DMS114 treated with DMSO at 0.1 percent for 48 hours (cell line): ENCODE results near the gene DHX38.

Source experiments
- DNase-seq: peaks from one replicate; lab custom pipeline; 2025; ENCODE audit not compliant: unreplicated experiment; lab: John Stamatoyannopoulos, UW

Gene DHX38

GRCh38 chr16:72083778-72084404 lies 9.8 kb upstream of the DHX38 start:
- DNase-seq: no peak

GRCh38 chr16:72084445-72084844 lies 9.2 kb upstream of the DHX38 start:
- no peak for DNase-seq

DNA sequence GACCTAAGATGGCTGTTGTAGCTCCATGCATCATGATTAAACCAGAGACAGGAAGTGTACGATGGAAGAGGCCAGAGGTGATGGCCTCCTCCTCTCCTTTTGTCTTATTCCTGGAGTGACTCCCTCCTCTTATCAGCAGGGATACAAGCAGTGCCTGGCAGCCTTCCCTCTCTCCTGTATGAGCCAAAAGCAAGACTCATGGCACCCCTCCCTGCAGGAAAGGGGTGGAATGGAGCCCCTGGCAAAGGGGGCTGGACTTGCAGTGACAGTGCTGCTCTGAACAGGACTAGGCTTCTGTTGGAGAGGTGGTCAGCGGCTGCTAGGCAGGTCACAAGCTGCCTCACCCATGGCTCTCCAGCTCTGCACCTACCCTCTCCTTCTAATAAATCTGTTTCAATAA lies 8.6 kb upstream of the DHX38 start:
- DNase-seq: no peak

GRCh38 chr16:72091217-72091616 lies 2.4 kb upstream of the DHX38 start:
- no peak for DNase-seq

DNA sequence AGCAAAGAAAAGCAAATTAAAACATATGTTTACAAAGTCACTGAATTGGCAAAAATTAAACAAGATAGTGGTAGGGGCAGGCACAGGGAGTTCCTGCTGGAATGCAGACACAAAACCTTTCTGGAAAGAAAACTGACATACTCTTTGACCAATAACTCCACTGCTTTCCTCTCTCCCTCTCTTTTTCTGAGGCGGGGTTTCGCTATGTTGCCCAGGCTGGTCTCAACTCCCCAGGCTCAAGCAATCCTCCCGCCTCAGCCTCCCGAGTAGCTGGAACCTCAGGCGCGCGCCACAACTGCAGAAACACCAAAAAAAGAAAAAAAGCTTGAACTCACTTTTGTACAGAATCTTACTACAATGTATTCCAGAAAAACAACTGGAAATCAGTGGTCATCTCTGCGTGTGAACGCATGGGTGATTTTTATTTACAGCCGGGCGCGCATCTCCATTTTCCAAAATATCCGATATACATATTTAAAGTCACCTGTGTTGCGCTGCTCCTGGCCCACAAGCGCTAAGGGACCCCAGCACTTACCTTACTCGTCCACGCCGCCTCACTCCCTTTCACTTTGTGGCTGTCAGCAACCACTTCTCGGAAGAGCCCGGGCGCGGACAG lies 707 bp upstream of the DHX38 start:
- peak; percentile 63 for DNase-seq

DNA sequence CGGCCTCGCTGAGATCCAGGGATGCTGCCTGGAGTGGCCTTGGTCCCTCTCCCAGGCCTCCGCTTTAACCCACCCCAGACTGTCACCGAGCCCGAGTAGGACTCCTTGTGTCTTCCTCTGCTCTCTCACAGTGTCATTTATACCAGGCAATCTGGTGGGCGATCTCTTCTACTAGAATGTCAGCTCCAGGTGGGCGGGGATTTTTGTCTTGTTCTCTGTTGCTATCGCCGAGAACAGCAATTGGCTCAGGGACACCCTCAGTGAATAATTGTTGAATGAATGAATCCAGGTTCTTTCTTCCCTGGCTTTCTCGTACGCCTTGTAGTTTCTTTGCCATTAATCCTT lies 591 bp downstream of the DHX38 start:
- DNase-seq: no peak

GRCh38 chr16:72098936-72099335 lies 5.3 kb downstream of the DHX38 start:
- DNase-seq: no peak

DNA sequence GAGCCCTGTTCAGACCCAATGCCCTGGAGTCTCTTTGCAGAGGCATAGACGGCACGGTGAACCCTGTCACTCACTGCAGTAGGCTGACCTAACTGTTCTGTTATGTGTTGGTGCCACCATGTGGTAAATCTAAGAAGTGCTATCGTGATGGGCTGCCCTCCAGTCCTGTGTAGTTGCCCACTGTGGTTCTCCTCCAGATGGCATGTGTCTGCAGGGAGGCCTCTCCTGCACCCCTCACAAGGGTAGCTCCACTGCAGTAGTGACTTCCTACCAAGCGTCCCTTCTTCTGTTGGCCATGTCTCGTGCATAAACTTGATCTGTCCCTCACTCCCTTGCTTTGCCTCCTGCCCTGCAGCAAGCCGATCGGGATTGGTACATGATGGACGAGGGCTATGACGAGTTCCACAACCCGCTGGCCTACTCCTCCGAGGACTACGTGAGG lies 5.8 kb downstream of the DHX38 start:
- peak; percentile 71 for DNase-seq

DNA sequence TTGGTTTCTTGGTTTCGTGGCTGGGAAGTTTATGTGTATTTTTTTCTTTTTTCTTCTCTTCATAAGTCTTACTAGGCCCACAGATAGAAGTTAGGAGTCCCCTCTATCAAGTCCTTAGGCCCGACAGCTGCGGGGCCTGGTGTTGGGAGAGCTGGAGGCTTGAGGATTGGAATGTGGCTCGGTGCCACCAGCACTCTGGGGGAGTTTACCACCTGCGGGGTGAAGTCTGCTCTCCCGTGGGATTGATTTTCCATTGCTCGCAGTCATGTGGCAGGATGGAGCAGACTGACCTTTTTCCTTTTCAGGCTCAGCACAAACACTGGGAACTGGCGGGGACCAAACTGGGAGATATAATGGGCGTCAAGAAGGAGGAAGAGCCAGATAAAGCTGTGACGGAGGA lies 7.5 kb downstream of the DHX38 start:
- no peak for DNase-seq

DNA sequence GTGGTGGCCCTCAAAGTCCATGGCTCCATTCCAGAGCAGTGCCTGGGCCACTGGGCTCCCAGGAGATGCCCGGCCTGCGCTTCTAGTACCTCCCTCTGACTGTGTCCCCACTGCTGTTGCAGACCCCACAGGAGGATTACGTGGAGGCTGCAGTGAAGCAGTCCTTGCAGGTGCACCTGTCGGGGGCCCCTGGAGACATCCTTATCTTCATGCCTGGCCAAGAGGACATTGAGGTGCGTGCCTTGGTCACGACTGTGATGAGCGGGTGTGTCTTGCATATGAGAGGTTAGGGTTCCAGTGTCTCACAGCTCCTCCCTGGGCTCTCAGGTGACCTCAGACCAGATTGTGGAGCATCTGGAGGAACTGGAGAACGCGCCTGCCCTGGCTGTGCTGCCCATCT lies 11.3 kb downstream of the DHX38 start:
- DNase-seq: no peak

DNA sequence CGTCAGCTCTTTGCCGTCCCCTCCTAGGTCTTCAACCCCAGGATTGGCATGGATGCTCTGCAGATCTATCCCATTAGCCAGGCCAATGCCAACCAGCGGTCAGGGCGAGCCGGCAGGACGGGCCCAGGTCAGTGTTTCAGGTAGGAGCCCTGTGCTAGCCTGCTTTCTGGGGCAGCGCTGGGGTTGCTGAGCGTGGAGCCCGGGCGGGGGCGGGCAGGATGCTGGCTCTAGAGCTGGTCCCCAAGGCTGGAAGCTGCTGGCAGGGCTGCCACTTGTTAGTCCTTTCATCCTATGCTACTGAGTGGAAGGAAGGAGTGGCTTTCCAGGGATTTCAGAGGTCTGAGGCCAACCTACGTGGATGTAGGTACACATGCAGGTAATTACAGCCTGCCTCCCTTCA lies 12.3 kb downstream of the DHX38 start:
- DNase-seq: no peak

DNA sequence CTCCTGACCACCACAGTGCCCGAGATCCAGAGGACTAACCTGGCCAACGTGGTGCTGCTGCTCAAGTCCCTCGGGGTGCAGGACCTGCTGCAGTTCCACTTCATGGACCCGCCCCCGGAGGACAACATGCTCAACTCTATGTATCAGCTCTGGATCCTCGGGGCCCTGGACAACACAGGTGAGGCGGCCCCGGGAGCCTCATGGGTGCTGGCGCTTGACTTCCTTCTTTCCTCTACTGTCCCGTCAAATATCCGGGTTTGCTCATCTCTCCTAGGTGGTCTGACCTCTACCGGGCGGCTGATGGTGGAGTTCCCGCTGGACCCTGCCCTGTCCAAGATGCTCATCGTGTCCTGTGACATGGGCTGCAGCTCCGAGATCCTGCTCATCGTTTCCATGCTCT lies 13.7 kb downstream of the DHX38 start:
- DNase-seq: no peak

DNA sequence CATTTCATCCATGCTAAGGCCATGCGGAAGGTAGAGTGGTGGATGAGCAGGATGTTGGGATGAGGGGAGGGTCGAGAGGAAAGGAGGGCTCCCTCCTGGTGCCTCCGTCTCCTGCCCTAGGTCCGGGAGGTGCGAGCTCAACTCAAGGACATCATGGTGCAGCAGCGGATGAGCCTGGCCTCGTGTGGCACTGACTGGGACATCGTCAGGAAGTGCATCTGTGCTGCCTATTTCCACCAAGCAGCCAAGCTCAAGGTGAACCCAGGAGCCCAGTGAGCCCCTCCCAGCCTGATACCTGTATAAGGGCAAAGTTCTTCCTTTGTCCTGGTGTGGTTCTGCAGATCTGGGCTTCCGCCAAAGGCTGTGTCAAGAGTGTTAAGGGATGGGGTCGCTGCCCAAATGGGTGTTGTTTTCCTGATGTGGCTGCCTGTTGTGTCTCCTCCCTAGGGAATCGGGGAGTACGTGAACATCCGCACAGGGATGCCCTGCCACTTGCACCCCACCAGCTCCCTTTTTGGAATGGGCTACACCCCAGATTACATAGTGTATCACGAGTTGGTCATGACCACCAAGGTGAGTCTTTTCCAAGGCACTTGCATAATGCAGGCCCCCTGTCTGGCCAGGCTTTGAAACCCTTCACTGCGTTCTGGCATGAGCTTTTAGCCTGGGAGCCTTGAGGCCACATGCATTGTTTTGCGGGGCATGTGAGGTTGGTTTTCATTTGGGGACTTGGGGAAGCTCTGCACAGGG lies 14.9 kb downstream of the DHX38 start:
- DNase-seq: no peak

- DNase-seq: no peak
These were observed 15.7 kb downstream of the DHX38 start for GRCh38 chr16:72109300-72109699.

- DNase-seq: no peak
These were observed 16.4 kb downstream of the DHX38 start for GRCh38 chr16:72109966-72110530.

GRCh38 chr16:72110662-72111615 lies 17.3 kb downstream of the DHX38 start:
- DNase-seq: no peak

GRCh38 chr16:72111657-72112451 lies 18.2 kb downstream of the DHX38 start:
- no peak for DNase-seq

GRCh38 chr16:72112452-72112792 lies 18.8 kb downstream of the DHX38 start:
- no peak for DNase-seq

DNA sequence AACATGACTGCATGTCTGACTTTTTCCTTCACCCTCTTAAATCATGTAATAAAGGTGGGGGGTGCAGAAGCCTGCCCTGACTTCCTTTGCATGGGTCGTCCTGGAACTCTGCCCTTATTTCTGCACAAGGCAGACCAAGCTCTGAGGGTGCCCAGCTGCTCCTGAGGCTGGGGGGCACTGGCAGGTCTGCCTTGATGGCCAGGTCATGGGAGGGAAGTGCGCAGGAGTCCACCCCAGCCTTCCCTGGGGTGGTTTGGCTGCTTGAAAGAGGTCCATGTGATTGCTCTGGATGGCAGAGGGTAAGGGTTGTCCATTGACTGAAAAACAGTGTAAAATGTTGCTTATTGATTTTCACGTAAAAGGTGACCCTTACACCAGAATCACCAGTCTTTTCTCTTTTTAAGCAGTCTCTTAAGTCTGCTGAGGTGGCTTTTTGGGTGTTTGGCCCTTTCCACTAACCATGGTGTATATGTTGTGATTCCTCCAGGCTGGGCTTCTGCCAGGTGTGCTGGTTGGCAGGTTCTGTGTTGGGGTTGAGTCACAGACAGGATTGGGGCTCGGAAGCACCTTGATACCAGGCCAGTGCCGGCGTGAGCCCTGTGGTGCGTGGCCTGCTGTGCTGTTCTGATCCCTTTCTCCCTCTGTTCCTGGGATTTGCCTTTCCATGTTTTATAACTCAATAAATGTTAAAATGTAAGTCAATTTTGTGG lies 19.4 kb downstream of the DHX38 start:
- no peak for DNase-seq

GRCh38 chr16:72113616-72113945 lies 19.9 kb downstream of the DHX38 start:
- no peak for DNase-seq
